ENCODE results near the gene MBD3. TPM values are rescaled to one million over a fixed set of nuclear protein-coding genes. Genes with fewer than 3 reads are reported as not detected.

Gene MBD3
- total RNA-seq, 2 donors from 2014 or later, result 71.5 to 128 TPM

- H3K27me3 Mint-ChIP-seq, result no peaks in the 10 kb centered on the region
- H3K9me3 Mint-ChIP-seq, result no peaks in the 10 kb centered on the region
- H3K4me3 Mint-ChIP-seq, result no peak overlapping the region
- H3K27ac Mint-ChIP-seq, result no peak overlapping the region
- peaks cover 61% of the 10 kb centered on the region for H3K36me3 Mint-ChIP-seq (ENCODE audit: low read depth)
- ATAC-seq (replicated peaks), result no peak
- peaks cover 16% of the 10 kb centered on the region for H3K4me1 Mint-ChIP-seq
Observed at GRCh38 chr19:1613146-1613545, 20.5 kb upstream of the MBD3 start.

- H3K27me3 Mint-ChIP-seq, result no peaks in the 10 kb centered on the region
- H3K4me1 Mint-ChIP-seq, result peaks cover 12% of the 10 kb centered on the region
- H3K27ac Mint-ChIP-seq, result no peak overlapping the region
- H3K36me3 Mint-ChIP-seq (ENCODE audit: low read depth), result peaks cover 58% of the 10 kb centered on the region
- no peak for ATAC-seq (replicated peaks)
- no peak overlapping the region for H3K4me3 Mint-ChIP-seq
- no peaks in the 10 kb centered on the region for H3K9me3 Mint-ChIP-seq
Observed at GRCh38 chr19:1612114-1613086, 19.7 kb upstream of the MBD3 start.

GRCh38 chr19:1611353-1611752 lies 18.7 kb upstream of the MBD3 start:
- Mint-ChIP-seq H3K9me3 (no peaks in the 10 kb centered on the region), H3K27me3 (no peaks in the 10 kb centered on the region), H3K27ac (no peak overlapping the region), H3K36me3 (ENCODE audit: low read depth) (peaks cover 48% of the 10 kb centered on the region), H3K4me1 (peaks cover 3% of the 10 kb centered on the region), H3K4me3 (no peak overlapping the region)
- no peak for ATAC-seq (replicated peaks)

DNA sequence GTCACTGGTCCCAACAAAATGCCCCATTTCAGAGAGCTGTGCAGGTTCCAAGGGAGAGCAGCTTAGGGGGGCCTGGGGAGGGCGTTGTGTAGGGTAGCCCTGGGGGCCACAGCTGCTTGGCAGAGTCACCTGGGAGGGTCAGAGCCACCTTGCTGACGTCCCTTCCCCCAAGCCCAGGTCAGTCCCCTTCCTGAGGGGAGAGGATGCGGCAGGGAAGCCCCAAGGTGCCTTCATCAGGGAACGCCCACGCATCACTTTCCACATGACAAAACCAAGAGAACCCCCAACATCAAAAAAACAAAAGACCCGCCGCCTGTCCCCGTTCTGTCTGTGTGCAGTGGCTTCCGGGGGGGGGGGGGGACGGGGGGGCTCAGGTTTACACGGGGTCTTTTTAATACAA lies 17.9 kb upstream of the MBD3 start:
- H3K27ac Mint-ChIP-seq, result no peak overlapping the region
- no peak for ATAC-seq (replicated peaks)
- peaks cover 7% of the 10 kb centered on the region for H3K4me1 Mint-ChIP-seq
- no peaks in the 10 kb centered on the region for H3K9me3 Mint-ChIP-seq
- no peak overlapping the region for H3K4me3 Mint-ChIP-seq
- no peaks in the 10 kb centered on the region for H3K27me3 Mint-ChIP-seq
- peaks cover 41% of the 10 kb centered on the region for H3K36me3 Mint-ChIP-seq (ENCODE audit: low read depth)

DNA sequence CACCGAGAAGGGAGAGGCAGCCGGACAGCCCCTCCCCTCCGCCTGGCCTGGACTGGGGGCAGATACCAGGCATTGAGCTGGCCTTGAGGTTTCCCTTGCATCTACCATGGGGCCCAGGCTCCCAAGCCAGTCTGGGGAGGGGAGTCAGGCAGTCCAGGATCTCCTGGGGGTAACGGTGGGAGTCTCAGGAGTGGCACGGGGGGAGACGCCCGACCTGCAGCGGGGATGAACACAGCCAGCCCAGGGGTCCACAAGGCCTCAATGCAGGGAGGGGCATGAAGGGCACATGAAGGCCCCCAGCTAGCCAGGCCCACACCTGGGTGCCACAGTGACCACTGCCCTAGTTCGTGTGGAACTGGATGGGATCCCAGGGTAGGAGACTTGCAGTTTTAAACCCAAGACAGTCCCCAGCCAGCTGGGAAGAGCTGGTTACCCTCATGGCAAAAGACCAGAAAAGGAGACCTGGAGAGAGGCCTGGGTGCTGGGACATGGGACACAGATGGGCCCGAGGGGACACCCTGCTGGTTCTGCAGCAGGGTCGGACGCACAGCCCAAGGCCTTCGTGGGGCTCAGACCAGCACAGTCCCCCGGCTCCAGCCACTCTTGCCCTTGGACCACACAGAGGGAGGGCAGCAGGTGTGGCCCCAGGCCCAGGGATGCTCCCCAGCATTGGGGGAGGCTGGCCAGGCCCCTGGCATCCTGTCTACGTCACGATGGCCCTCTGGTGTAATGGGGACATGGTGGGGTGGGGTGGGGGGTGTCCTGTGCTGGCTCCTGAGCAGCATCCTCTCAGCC lies 17.2 kb upstream of the MBD3 start:
- Mint-ChIP-seq H3K4me3 (peak overlapping the region; percentile 48), H3K9me3 (no peaks in the 10 kb centered on the region), H3K27me3 (no peaks in the 10 kb centered on the region), H3K36me3 (ENCODE audit: low read depth) (peaks cover 35% of the 10 kb centered on the region), H3K27ac (peak overlapping the region; percentile 75), H3K4me1 (peaks cover 7% of the 10 kb centered on the region)
- no peak for ATAC-seq (replicated peaks)

GRCh38 chr19:1609103-1609396 lies 16.4 kb upstream of the MBD3 start:
- peak overlapping the region; percentile 75 for H3K27ac Mint-ChIP-seq
- H3K9me3 Mint-ChIP-seq, result no peaks in the 10 kb centered on the region
- no peaks in the 10 kb centered on the region for H3K27me3 Mint-ChIP-seq
- H3K36me3 Mint-ChIP-seq (ENCODE audit: low read depth), result peaks cover 33% of the 10 kb centered on the region
- peak overlapping the region; percentile 48 for H3K4me3 Mint-ChIP-seq
- ATAC-seq (replicated peaks), result no peak
- peaks cover 7% of the 10 kb centered on the region for H3K4me1 Mint-ChIP-seq

DNA sequence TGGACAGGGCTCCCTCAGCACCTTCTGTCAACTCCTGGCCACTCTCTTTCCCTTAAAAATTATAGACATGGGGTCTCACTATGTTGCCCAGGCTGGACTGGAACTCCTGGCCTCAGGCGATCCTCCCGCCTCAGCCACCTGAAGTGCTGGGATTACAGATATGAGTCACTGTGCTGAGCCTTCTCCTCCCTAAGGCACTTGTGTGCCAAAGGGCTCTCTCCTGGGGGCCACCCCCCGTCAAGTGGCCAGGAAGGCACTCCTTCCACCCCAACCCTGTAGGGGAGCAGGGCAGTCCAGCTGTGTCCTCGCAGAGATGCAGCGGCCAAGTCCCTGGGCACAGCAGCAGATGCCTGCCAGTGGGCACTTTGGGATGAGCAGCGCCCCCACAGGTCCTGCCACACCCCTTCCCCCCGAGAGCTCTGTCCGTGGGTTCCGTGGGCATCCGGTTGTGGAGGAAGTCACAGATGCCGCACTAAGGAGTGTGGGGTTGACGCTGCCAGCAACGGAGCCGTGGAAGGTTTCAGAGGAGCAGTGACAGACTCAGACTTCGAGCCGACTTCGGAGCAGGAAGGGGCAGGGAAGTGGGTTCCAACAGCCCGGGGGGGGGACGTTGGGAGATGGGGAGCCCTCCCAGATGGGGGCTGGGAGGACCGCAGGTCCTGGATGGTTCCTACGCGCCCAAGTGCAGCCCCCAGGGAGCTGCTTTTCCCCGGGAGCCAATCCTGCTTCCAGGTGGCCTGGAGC lies 15.9 kb upstream of the MBD3 start:
- Mint-ChIP-seq H3K36me3 (ENCODE audit: low read depth) (peaks cover 31% of the 10 kb centered on the region), H3K27ac (peak overlapping the region; percentile 75), H3K27me3 (no peaks in the 10 kb centered on the region), H3K4me1 (peaks cover 7% of the 10 kb centered on the region), H3K4me3 (peak overlapping the region; percentile 48), H3K9me3 (no peaks in the 10 kb centered on the region)
- no peak for ATAC-seq (replicated peaks)

- H3K4me3 Mint-ChIP-seq, result peak overlapping the region; percentile 89
- peaks cover 32% of the 10 kb centered on the region for H3K36me3 Mint-ChIP-seq (ENCODE audit: low read depth)
- H3K9me3 Mint-ChIP-seq, result no peaks in the 10 kb centered on the region
- ATAC-seq (replicated peaks), result peak; percentile 13
- H3K27me3 Mint-ChIP-seq, result no peaks in the 10 kb centered on the region
- peak overlapping the region; percentile 90 for H3K27ac Mint-ChIP-seq
- peaks cover 7% of the 10 kb centered on the region for H3K4me1 Mint-ChIP-seq
Observed at GRCh38 chr19:1606138-1606651, 13.5 kb upstream of the MBD3 start.

GRCh38 chr19:1605236-1606137 lies 12.8 kb upstream of the MBD3 start, which contains the start of gene UQCR11:
UQCR11 (minus strand) TSS chr19:1605462; CDS start chr19:1605409, 53 bp downstream.
- Mint-ChIP-seq H3K9me3 (no peaks in the 10 kb centered on the region), H3K4me1 (peaks cover 7% of the 10 kb centered on the region), H3K27me3 (no peaks in the 10 kb centered on the region), H3K4me3 (peak within 1 kb of the TSS; percentile 89), H3K27ac (peak within 1 kb of the TSS; percentile 90), H3K36me3 (ENCODE audit: low read depth) (peaks cover 26% of the 10 kb centered on the region)
- peak; percentile 93 for ATAC-seq (replicated peaks)

- Mint-ChIP-seq H3K36me3 (ENCODE audit: low read depth) (peaks cover 41% of the 10 kb centered on the region), H3K4me1 (peaks cover 4% of the 10 kb centered on the region), H3K4me3 (no peak overlapping the region), H3K27me3 (no peaks in the 10 kb centered on the region), H3K9me3 (no peaks in the 10 kb centered on the region), H3K27ac (no peak overlapping the region)
- ATAC-seq (replicated peaks), result no peak
Observed at GRCh38 chr19:1602091-1602707, 9.5 kb upstream of the MBD3 start.

GRCh38 chr19:1601613-1602064 lies 9.0 kb upstream of the MBD3 start:
- H3K27ac Mint-ChIP-seq, result no peak overlapping the region
- H3K36me3 Mint-ChIP-seq (ENCODE audit: low read depth), result peaks cover 47% of the 10 kb centered on the region

GRCh38 chr19:1599460-1599846 lies 6.8 kb upstream of the MBD3 start:
- no peaks in the 10 kb centered on the region for H3K27me3 Mint-ChIP-seq
- no peak for ATAC-seq (replicated peaks)
- no peaks in the 10 kb centered on the region for H3K4me1 Mint-ChIP-seq
- no peak overlapping the region for H3K27ac Mint-ChIP-seq
- H3K36me3 Mint-ChIP-seq (ENCODE audit: low read depth), result peaks cover 56% of the 10 kb centered on the region
- H3K4me3 Mint-ChIP-seq, result no peak overlapping the region
- H3K9me3 Mint-ChIP-seq, result no peaks in the 10 kb centered on the region

More at GRCh38 chr19:1601613-1602064, 9.0 kb upstream of the MBD3 start:
- ATAC-seq (replicated peaks), result no peak
- Mint-ChIP-seq H3K9me3 (no peaks in the 10 kb centered on the region), H3K27me3 (no peaks in the 10 kb centered on the region), H3K4me3 (no peak overlapping the region), H3K4me1 (peaks cover 4% of the 10 kb centered on the region)

Measured in activated T-helper 17 cell treated with anti-CD3 and anti-CD28 coated beads, Interleukin-2, amount 50 U/mL, for 72 hours (primary cell).